ENCODE data around the gene BCL7B. TPM values are rescaled to one million over a fixed set of nuclear protein-coding genes. Genes with fewer than 3 reads are reported as not detected.
"Not testable (repeated sequence)": the region's sequence is repeated elsewhere in the genome, so short reads cannot be mapped to it uniquely, and the experiment has no call there.

BCL7B gene
- total RNA-seq, 1 donor from 2014 or later = 39.7 TPM

- Mint-ChIP-seq H3K4me1 (ENCODE audit: low read depth) (peaks cover 12% of the 10 kb centered on the region), H3K27me3 (ENCODE audit: low read depth) (no peaks in the 10 kb centered on the region), H3K9me3 (ENCODE audit: low read depth) (no peaks in the 10 kb centered on the region), H3K36me3 (ENCODE audit: low read depth) (peaks cover 32% of the 10 kb centered on the region), H3K4me3 (ENCODE audit: unreplicated experiment) (no peak overlapping the region), H3K27ac (ENCODE audit: unreplicated experiment) (no peak overlapping the region)
- peak; percentile 79 for DNase-seq (ENCODE audit: low spot score)
- TF ChIP-seq CTCF (IDR thresholded peaks at IDR 0.05) = no peak
Measured at GRCh38 chr7:73537051-73537450, 20.4 kb downstream of the BCL7B start.

DNA sequence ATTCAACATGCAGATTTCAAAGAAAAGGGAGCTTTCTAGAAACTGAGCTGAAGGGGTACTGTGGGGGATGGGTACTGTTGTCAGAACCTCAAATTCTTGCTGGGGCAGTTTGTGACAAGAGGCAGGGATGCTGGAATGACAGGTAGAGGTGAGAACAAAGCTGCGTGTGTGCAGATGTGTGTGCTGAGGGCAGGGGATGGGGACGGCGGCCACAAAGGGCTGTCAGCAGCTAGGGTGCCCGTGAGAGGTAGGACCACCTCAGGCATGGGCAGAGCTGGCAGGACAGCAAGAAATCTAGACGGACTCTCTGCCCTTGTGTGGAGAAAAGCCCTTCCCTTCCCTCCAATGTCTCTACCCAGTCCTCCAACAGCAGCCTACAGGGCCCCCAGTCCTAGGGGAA lies 21.0 kb downstream of the BCL7B start:
- H3K27ac Mint-ChIP-seq (ENCODE audit: unreplicated experiment) = peak overlapping the region; percentile 45
- H3K36me3 Mint-ChIP-seq (ENCODE audit: low read depth) = peaks cover 29% of the 10 kb centered on the region
- peak; percentile 51 for DNase-seq (ENCODE audit: low spot score)
- no peaks in the 10 kb centered on the region for H3K27me3 Mint-ChIP-seq (ENCODE audit: low read depth)
- no peak overlapping the region for H3K4me3 Mint-ChIP-seq (ENCODE audit: unreplicated experiment)
- no peaks in the 10 kb centered on the region for H3K9me3 Mint-ChIP-seq (ENCODE audit: low read depth)
- TF ChIP-seq CTCF (IDR thresholded peaks at IDR 0.05) = no peak
- H3K4me1 Mint-ChIP-seq (ENCODE audit: low read depth) = peaks cover 12% of the 10 kb centered on the region

- H3K27ac Mint-ChIP-seq (ENCODE audit: unreplicated experiment); H3K27me3 Mint-ChIP-seq (ENCODE audit: low read depth): not testable (repeated sequence)
Measured at GRCh38 chr7:73535918-73536317, 21.6 kb downstream of the BCL7B start.

DNA sequence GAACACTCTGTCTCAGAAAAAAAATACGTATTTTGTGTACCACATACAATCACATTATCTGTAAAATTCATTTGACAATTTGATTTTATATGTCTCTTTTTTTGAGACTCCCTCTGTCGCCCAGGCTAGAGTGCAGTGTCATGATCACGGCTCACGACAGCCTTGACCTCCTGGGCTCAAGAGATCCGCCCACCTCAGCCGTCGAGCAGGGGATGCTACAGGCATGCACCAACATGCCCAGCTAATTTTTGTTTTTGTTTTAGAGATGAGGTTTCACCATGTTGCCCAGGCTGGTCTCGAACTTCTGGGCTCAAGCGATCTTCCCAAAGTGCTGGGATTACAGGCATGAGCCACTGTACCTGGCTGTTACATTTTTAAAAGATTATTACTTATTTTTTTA lies 23.7 kb downstream of the BCL7B start:
- Mint-ChIP-seq H3K4me3 (ENCODE audit: unreplicated experiment) (no peak overlapping the region), H3K27me3 (ENCODE audit: low read depth) (no peaks in the 10 kb centered on the region), H3K27ac (ENCODE audit: unreplicated experiment) (no peak overlapping the region), H3K36me3 (ENCODE audit: low read depth) (peaks cover 19% of the 10 kb centered on the region), H3K9me3 (ENCODE audit: low read depth) (no peaks in the 10 kb centered on the region), H3K4me1 (ENCODE audit: low read depth) (peaks cover 12% of the 10 kb centered on the region)
- no peak for DNase-seq (ENCODE audit: low spot score)
- no peak for TF ChIP-seq CTCF (IDR thresholded peaks at IDR 0.05)

More at GRCh38 chr7:73535918-73536317, 21.6 kb downstream of the BCL7B start:
- Mint-ChIP-seq H3K36me3 (ENCODE audit: low read depth) (peaks cover 26% of the 10 kb centered on the region), H3K4me1 (ENCODE audit: low read depth) (peaks cover 12% of the 10 kb centered on the region)
- H3K4me3 Mint-ChIP-seq (ENCODE audit: unreplicated experiment); H3K9me3 Mint-ChIP-seq (ENCODE audit: low read depth): not testable (repeated sequence)
- peak; percentile 30 for DNase-seq (ENCODE audit: low spot score)

GRCh38 chr7:73532224-73532623 lies 25.3 kb downstream of the BCL7B start:
- Mint-ChIP-seq H3K4me3 (ENCODE audit: unreplicated experiment) (no peak overlapping the region), H3K9me3 (ENCODE audit: low read depth) (no peaks in the 10 kb centered on the region), H3K27ac (ENCODE audit: unreplicated experiment) (no peak overlapping the region), H3K36me3 (ENCODE audit: low read depth) (peaks cover 12% of the 10 kb centered on the region), H3K4me1 (ENCODE audit: low read depth) (peaks cover 12% of the 10 kb centered on the region), H3K27me3 (ENCODE audit: low read depth) (no peaks in the 10 kb centered on the region)
- DNase-seq (ENCODE audit: low spot score) = peak; percentile 6
- no peak for TF ChIP-seq CTCF (IDR thresholded peaks at IDR 0.05)

- Mint-ChIP-seq H3K27me3 (ENCODE audit: low read depth) (no peaks in the 10 kb centered on the region), H3K36me3 (ENCODE audit: low read depth) (peaks cover 5% of the 10 kb centered on the region), H3K4me1 (ENCODE audit: low read depth) (peaks cover 5% of the 10 kb centered on the region), H3K4me3 (ENCODE audit: unreplicated experiment) (no peak overlapping the region), H3K9me3 (ENCODE audit: low read depth) (no peaks in the 10 kb centered on the region), H3K27ac (ENCODE audit: unreplicated experiment) (no peak overlapping the region)
- DNase-seq (ENCODE audit: low spot score) = no peak
- TF ChIP-seq CTCF (IDR thresholded peaks at IDR 0.05) = no peak
Measured at GRCh38 chr7:73530800-73531199, 26.7 kb downstream of the BCL7B start.

All from chondrocyte (in vitro differentiated cells).